ENCODE results near the gene ELOVL6. TPM values are rescaled to one million over a fixed set of nuclear protein-coding genes. Genes with fewer than 3 reads are reported as not detected.

ELOVL6 gene
- total and polyA plus RNA-seq, 10 of the 15 experiments (the other 5 are each of a cell fraction or from before 2014, with no cell fraction given): 3.9 to 33.5 (median 8.1) TPM

GRCh38 chr4:110042545-110043517 lies 155.6 kb downstream of the ELOVL6 start (continued):
- no peak for TF ChIP-seq MTA2 (IDR thresholded peaks at IDR 0.05; ENCODE audit: low read depth)

GRCh38 chr4:110041735-110042134 lies 156.7 kb downstream of the ELOVL6 start:
- no peak overlapping the region for H3K4me2 ChIP-seq (ENCODE audit: control insufficient read depth, insufficient read depth)
- FAIRE-seq (no peak), ATAC-seq (no peak), DNase-seq (ENCODE audit: low read depth, low spot score) (no peak)
- POLR2A ChIA-PET: no interaction called here
- intact Hi-C loops (cut with micrococcal nuclease; ENCODE audit: unreplicated experiment): no loop called here
- no peaks in the 10 kb centered on the region for H4K20me1 ChIP-seq (ENCODE audit: control insufficient read depth, insufficient read depth)
- SMC1A ChIA-PET (ENCODE audit: uncharacterized antibody, unreplicated experiment): no interaction called here
- 27% methylated on average over 1 of the region's 1 CpG for WGBS (ENCODE audit: insufficient coverage, insufficient replicate concordance, low lambda C conversion rate, missing lambda C conversion rate)
- no peak overlapping the region for H3K4me3 ChIP-seq
- CTCF ChIA-PET: no interaction called here
- no peaks in the 10 kb centered on the region for H3K79me2 ChIP-seq (ENCODE audit: control insufficient read depth, insufficient read depth, low read length)
- no peaks in the 10 kb centered on the region for H3K36me3 ChIP-seq (ENCODE audit: control insufficient read depth in 2 of 2, insufficient read depth in 2 of 2, low read length in 1 of 2)
- H3K9ac ChIP-seq (ENCODE audit: control insufficient read depth, insufficient read depth, low read length): no peak overlapping the region
- no peaks in the 10 kb centered on the region for H3K9me3 ChIP-seq (replicated peaks; ENCODE audit: control insufficient read depth, insufficient read depth, low read length)
- RAD21 ChIA-PET (ENCODE audit: unreplicated experiment): no interaction called here
- H3K27ac ChIP-seq (ENCODE audit: control insufficient read depth, insufficient read depth): no peak overlapping the region
- no peaks in the 10 kb centered on the region for H3K4me1 ChIP-seq (ENCODE audit: control insufficient read depth, insufficient read depth, low read length)
- H2AFZ ChIP-seq (ENCODE audit: control insufficient read depth, low read depth, low read length): no peak overlapping the region
- no peaks in the 10 kb centered on the region for H3K27me3 ChIP-seq (replicated peaks in 1 of 2; ENCODE audit: control insufficient read depth in 2 of 2, insufficient read depth in 2 of 2, low read length in 1 of 2)
- in situ Hi-C loops (cut with MboI): no loop called here
- BruUV-seq (replicated peaks): no TSS peak
- no peak for TF ChIP-seq E2F4 (IDR thresholded peaks at IDR 0.05; ENCODE audit: low read depth, low read length)
- TF ChIP-seq KAT2A (conservative IDR thresholded peaks at IDR 0.05; ENCODE audit: control insufficient read depth, low read depth, low read length): no peak
- no peak for TF ChIP-seq BCL3 (IDR thresholded peaks at IDR 0.05; ENCODE audit: borderline replicate concordance, insufficient read depth, low read depth, low read length, poor library complexity, severe bottlenecking)
- TF ChIP-seq CHD2 (IDR thresholded peaks at IDR 0.05; ENCODE audit: borderline replicate concordance, low read depth, low read length): no peak
- no peak for TF ChIP-seq FOXK2 (IDR thresholded peaks at IDR 0.05)
- TF ChIP-seq ZNF217 (IDR thresholded peaks at IDR 0.05): no peak
- no peak for TF ChIP-seq BMI1 (IDR thresholded peaks at IDR 0.05; ENCODE audit: borderline replicate concordance)
- no peak for TF ChIP-seq RB1 (IDR thresholded peaks at IDR 0.05; ENCODE audit: borderline replicate concordance)
- TF ChIP-seq RCOR1 (conservative IDR thresholded peaks at IDR 0.05; ENCODE audit: low read depth, low read length): no peak
- TF ChIP-seq, protein P1, sequence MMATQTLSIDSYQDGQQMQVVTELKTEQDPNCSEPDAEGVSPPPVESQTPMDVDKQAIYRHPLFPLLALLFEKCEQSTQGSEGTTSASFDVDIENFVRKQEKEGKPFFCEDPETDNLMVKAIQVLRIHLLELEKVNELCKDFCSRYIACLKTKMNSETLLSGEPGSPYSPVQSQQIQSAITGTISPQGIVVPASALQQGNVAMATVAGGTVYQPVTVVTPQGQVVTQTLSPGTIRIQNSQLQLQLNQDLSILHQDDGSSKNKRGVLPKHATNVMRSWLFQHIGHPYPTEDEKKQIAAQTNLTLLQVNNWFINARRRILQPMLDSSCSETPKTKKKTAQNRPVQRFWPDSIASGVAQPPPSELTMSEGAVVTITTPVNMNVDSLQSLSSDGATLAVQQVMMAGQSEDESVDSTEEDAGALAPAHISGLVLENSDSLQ (IDR thresholded peaks at IDR 0.05): no peak
- no peak for TF ChIP-seq TCF3 (IDR thresholded peaks at IDR 0.05; ENCODE audit: borderline replicate concordance, insufficient read depth, low read depth, low read length)
- no peak for TF ChIP-seq CEBPZ (IDR thresholded peaks at IDR 0.05; ENCODE audit: low read depth, low read length)
- no peak for TF ChIP-seq SIX5 (IDR thresholded peaks at IDR 0.05; ENCODE audit: low read depth, low read length, severe bottlenecking)
- no peak for TF ChIP-seq EGR1 (IDR thresholded peaks at IDR 0.05; ENCODE audit: borderline replicate concordance in 1 of 2, low read depth in 2 of 2, low read length in 2 of 2)
